ENCODE results near the gene BACE1. TPM values are rescaled to one million over a fixed set of nuclear protein-coding genes. Genes with fewer than 3 reads are reported as not detected.

The BACE1 gene
- total RNA-seq, 1 experiment from 2014 or later: 9.6 TPM

DNA sequence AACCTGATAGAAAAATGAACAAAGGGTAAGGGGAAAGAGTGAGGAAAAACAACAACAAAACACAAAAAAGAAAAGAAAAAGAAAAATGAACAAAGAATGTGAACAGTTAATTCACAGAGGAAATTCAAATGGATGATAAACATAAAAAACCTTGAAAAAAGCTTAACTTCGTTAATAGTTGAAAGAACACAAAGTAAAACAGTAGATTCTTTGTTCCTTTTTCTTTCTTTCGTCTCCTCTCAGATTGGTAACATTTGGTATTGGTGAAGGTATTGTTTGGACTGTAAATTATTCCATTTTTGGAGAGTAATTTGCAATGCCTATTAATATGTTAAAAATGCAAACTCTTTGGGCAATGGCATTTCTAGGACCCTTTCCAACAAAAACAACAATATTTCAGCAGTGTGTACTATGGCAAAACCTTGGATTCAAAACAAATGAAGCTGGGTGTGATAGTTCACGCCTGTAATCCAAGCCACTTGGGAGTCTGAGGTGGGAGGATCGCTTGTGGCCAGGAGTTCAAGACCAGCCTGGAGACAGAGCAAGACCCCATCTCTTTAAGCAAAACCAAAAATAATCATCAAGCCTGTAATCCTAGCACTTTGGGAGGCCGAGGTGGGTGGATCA is 3.3 kb upstream of the BACE1 start:
- no peak for DNase-seq
- CTCF ChIA-PET: interaction anchor here (0.6 to 0.7 kb wide), 2 partner anchors 381 to 576 kb away, joined by 3 read pairs; no protein-coding TSS in a partner anchor
- no peak overlapping the region for H3K4me3 Mint-ChIP-seq (ENCODE audit: low read depth, unreplicated experiment)
- no peak overlapping the region for H3K27ac Mint-ChIP-seq (ENCODE audit: unreplicated experiment)
- H3K4me1 Mint-ChIP-seq (ENCODE audit: low read depth, unreplicated experiment): peaks cover 8% of the 10 kb centered on the region
- intact Hi-C loops (cut with micrococcal nuclease; ENCODE audit: unreplicated experiment): loop anchor here (5.0 kb wide), 1 partner anchor 87 kb away; the partner anchor contains the start of genes PCSK7 and RNF214
- peaks cover 12% of the 10 kb centered on the region for H3K36me3 Mint-ChIP-seq (ENCODE audit: insufficient read depth, unreplicated experiment)
- no TSS peak for BruUV-seq (replicated peaks)
- H3K27me3 Mint-ChIP-seq (ENCODE audit: unreplicated experiment): no peaks in the 10 kb centered on the region
- H3K9me3 Mint-ChIP-seq (ENCODE audit: low read depth, unreplicated experiment): peaks cover 2% of the 10 kb centered on the region
- TF ChIP-seq, protein P1, sequence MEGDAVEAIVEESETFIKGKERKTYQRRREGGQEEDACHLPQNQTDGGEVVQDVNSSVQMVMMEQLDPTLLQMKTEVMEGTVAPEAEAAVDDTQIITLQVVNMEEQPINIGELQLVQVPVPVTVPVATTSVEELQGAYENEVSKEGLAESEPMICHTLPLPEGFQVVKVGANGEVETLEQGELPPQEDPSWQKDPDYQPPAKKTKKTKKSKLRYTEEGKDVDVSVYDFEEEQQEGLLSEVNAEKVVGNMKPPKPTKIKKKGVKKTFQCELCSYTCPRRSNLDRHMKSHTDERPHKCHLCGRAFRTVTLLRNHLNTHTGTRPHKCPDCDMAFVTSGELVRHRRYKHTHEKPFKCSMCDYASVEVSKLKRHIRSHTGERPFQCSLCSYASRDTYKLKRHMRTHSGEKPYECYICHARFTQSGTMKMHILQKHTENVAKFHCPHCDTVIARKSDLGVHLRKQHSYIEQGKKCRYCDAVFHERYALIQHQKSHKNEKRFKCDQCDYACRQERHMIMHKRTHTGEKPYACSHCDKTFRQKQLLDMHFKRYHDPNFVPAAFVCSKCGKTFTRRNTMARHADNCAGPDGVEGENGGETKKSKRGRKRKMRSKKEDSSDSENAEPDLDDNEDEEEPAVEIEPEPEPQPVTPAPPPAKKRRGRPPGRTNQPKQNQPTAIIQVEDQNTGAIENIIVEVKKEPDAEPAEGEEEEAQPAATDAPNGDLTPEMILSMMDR (IDR thresholded peaks at IDR 0.05; ENCODE audit: unreplicated experiment): no peak

DNA sequence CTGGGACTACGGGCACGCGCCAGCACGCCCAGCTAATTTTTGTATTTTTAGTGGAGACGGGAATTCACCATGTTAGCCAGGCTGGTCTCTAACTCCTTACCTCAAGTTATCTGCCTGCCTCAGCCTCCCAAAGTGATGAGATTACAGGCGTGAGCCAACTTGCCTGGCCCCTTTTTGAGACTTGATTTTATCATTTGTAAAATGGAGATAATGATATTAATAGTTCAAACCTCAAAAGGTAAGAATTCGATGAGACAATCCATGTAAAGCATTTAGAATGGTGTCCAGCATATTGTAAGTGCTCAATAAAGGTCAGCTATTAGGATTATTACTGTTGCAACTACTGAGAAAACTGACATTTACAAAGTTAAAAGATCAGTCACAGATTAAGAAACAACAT is 2.7 kb upstream of the BACE1 start:
- DNase-seq: no peak
- intact Hi-C loops (cut with micrococcal nuclease; ENCODE audit: unreplicated experiment): loop anchor here (5.0 kb wide), 1 partner anchor 86 kb away; the partner anchor contains the start of genes PCSK7 and RNF214
- Mint-ChIP-seq H3K4me3 (ENCODE audit: low read depth, unreplicated experiment) (no peak overlapping the region), H3K27ac (ENCODE audit: unreplicated experiment) (no peak overlapping the region), H3K9me3 (ENCODE audit: low read depth, unreplicated experiment) (peaks cover 2% of the 10 kb centered on the region), H3K4me1 (ENCODE audit: low read depth, unreplicated experiment) (peaks cover 8% of the 10 kb centered on the region), H3K27me3 (ENCODE audit: unreplicated experiment) (no peaks in the 10 kb centered on the region), H3K36me3 (ENCODE audit: insufficient read depth, unreplicated experiment) (peaks cover 12% of the 10 kb centered on the region)
- CTCF ChIA-PET: interaction anchor here (0.7 kb wide), 1 partner anchor 575 kb away, joined by 3 read pairs; no protein-coding TSS in a partner anchor
- TF ChIP-seq, protein P1 (IDR thresholded peaks at IDR 0.05; ENCODE audit: unreplicated experiment): no peak
- no TSS peak for BruUV-seq (replicated peaks)

DNA sequence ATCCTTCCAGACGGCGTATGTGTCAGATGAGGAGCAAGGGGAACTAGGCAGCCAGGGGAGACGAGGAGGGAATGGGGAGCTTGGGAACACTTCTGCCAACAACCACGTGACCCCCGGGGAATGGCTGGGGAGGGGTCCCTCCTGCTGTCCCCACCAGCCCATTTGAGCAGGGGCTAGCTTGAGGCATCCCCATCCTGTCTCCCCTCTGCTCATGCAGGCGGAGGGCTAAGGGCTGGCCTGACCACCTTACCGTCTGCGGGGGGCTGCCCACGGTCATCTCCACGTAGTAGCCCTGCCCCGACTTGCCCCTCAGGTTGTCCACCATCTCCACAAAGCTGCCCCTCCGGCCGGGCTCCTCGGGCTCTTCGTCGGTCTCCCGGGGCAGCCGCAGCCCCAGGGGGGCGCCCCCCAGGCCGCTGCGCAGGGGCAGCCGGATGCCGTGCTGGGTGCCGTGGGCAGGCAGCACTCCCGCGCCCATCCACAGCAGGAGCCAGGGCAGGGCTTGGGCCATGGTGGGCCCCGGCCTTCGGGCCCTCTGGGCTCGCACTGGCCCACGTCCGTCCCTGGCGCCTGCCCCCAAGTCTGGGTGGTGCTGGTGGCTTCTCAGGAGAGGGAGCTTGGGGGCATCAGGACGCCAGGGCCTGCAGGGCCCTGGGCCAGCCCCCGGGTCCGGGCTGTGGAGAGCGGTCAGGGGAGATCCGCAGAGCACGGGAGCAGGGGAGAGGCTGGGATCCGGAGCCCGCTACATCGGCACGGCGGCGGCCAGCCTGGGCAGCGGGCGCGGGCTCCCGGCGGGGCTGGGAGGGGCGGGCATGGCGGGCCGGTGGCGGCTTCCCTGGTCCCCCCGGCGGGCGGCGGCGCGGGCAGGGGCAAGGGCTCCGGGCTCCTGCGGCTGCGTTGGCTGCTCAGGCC is 515 bp downstream of the BACE1 start:
- DNase-seq: no peak
- intact Hi-C loops (cut with micrococcal nuclease; ENCODE audit: unreplicated experiment): loop anchor here (5.0 kb wide), 1 partner anchor 83 kb away; the partner anchor contains the start of genes PCSK7 and RNF214
- H3K27me3 Mint-ChIP-seq (ENCODE audit: unreplicated experiment): no peaks in the 10 kb centered on the region
- H3K36me3 Mint-ChIP-seq (ENCODE audit: insufficient read depth, unreplicated experiment): peaks cover 12% of the 10 kb centered on the region
- peak overlapping the region; percentile 67 for H3K4me3 Mint-ChIP-seq (ENCODE audit: low read depth, unreplicated experiment)
- BruUV-seq (replicated peaks): no TSS peak
- no peaks in the 10 kb centered on the region for H3K9me3 Mint-ChIP-seq (ENCODE audit: low read depth, unreplicated experiment)
- no peak overlapping the region for H3K27ac Mint-ChIP-seq (ENCODE audit: unreplicated experiment)
- CTCF ChIA-PET: no interaction called here
- H3K4me1 Mint-ChIP-seq (ENCODE audit: low read depth, unreplicated experiment): peaks cover 8% of the 10 kb centered on the region
- TF ChIP-seq, protein P1 (IDR thresholded peaks at IDR 0.05; ENCODE audit: unreplicated experiment): no peak

DNA sequence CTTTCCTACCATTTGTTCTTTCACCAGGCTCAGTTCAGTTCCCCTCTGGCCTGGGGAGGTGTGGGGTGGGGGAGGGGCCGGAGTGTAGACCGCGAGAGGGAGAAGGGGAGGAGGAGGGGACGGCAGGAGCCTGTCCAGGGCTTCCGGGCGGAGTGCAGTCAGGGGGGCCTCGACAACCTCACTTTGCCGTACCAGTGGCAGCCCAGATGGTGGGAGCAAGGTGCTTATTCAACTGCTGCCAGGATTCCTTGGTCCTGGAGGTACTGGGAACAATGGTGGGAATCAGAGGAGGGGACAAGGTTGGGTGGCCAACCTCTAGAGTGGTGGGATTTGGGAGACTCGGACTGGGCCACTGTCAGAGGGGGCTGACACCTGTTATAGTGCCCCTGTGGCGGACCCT is 1.2 kb downstream of the BACE1 start:
- no peak for DNase-seq
- intact Hi-C loops (cut with micrococcal nuclease; ENCODE audit: unreplicated experiment): loop anchor here (5.0 kb wide), 1 partner anchor 83 kb away; the partner anchor contains the start of genes PCSK7 and RNF214
- Mint-ChIP-seq H3K4me3 (ENCODE audit: low read depth, unreplicated experiment) (peak overlapping the region; percentile 67), H3K27ac (ENCODE audit: unreplicated experiment) (no peak overlapping the region), H3K4me1 (ENCODE audit: low read depth, unreplicated experiment) (peaks cover 8% of the 10 kb centered on the region), H3K36me3 (ENCODE audit: insufficient read depth, unreplicated experiment) (peaks cover 12% of the 10 kb centered on the region), H3K9me3 (ENCODE audit: low read depth, unreplicated experiment) (no peaks in the 10 kb centered on the region), H3K27me3 (ENCODE audit: unreplicated experiment) (no peaks in the 10 kb centered on the region)
- TF ChIP-seq, protein P1 (IDR thresholded peaks at IDR 0.05; ENCODE audit: unreplicated experiment): no peak
- CTCF ChIA-PET: no interaction called here
- BruUV-seq (replicated peaks): no TSS peak

Measured in Calu3 (cell line).